ENCODE results near the gene CCDC192.
"Not testable (repeated sequence)": the region's sequence is repeated elsewhere in the genome, so short reads cannot be mapped to it uniquely, and the experiment has no call there.

DNA sequence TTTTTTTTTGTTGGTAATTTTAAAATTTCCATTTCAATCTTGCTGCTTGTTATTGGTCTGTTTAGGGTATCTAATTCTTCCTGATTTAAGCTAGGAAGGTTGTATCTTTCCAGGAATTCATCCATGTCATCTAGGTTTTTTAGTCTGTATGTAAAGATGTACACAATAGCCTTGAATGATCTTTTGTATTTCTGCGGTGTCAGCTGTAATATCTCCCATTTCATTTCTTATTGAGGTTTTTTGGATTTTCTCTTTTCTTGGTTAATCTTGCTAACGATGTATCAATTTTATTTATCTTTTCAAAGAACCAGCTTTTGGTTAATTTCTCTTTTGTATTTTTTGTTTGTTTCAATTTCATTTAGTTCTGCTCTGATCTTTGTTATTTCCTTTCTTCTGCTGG lies 79.3 kb downstream of the CCDC192 start:
- TF ChIP-seq, protein P1, sequence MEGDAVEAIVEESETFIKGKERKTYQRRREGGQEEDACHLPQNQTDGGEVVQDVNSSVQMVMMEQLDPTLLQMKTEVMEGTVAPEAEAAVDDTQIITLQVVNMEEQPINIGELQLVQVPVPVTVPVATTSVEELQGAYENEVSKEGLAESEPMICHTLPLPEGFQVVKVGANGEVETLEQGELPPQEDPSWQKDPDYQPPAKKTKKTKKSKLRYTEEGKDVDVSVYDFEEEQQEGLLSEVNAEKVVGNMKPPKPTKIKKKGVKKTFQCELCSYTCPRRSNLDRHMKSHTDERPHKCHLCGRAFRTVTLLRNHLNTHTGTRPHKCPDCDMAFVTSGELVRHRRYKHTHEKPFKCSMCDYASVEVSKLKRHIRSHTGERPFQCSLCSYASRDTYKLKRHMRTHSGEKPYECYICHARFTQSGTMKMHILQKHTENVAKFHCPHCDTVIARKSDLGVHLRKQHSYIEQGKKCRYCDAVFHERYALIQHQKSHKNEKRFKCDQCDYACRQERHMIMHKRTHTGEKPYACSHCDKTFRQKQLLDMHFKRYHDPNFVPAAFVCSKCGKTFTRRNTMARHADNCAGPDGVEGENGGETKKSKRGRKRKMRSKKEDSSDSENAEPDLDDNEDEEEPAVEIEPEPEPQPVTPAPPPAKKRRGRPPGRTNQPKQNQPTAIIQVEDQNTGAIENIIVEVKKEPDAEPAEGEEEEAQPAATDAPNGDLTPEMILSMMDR (IDR thresholded peaks at IDR 0.05), result not testable (repeated sequence)
- TF ChIP-seq POLR2AphosphoS5 (IDR thresholded peaks at IDR 0.05; ENCODE audit: insufficient read depth in 1 of 2, low read depth in 1 of 2); POLR2A (IDR thresholded peaks at IDR 0.05): not testable (repeated sequence)

All from vagina (tissue), 2 donors.